HepG2 (cell line): ENCODE measurements around the gene SAA4. TPM values are rescaled to one million over a fixed set of nuclear protein-coding genes. Genes with fewer than 3 reads are reported as not detected.

Source experiments
- ATAC-seq: fragments of 200-7000 bp; cut with Tn5 transposase; 3 replicates; pipeline ENCODE4 v1.9.1; 2020; ENCODE audit warnings: mild to moderate bottlenecking, moderate library complexity
- BruUV-seq: library from RNA; stranded (reverse); fragments of 400-500 nt; replicated peaks from 2 replicates; lab custom pipeline; 2021; lab: Mats Ljungman, UMichigan
- CTCF ChIA-PET: fragments of 300-600 bp; formaldehyde crosslinking; extraction: SDS; loops from one replicate; lab custom pipeline; 2021; ENCODE audit warnings: low total read pairs, inconsistent platforms, low intra/inter-chr PET ratio; lab: Yijun Ruan, JAX
- POLR2A ChIA-PET: fragments of 350-600 bp; sonication (Branson Sonifier 250); formaldehyde crosslinking; loops from one replicate; lab custom pipeline; 2020; ENCODE audit warnings: antibody characterized with exemption, inconsistent platforms; lab: Yijun Ruan, JAX
- DNase-seq: peaks from one replicate; pipeline ENCODE4 v3.0.0-alpha.2; 2015; ENCODE audit warnings: low spot score
- FAIRE-seq: peaks from 3 replicates; lab custom pipeline; 2011; peaks lifted over from hg19 to GRCh38; lab: Jason Lieb, UNC
- H2AFZ ChIP-seq: one replicate; pipeline ENCODE4 v1.6.1; 2011; ENCODE audit warnings: low read length, inconsistent platforms
- H3K27ac ChIP-seq: fragments of 300-600 bp; 3 replicates; pipeline ENCODE4 v1.8.0; 2011; ENCODE audit warnings: mixed run types, mild to moderate bottlenecking, mixed read lengths, low read length, inconsistent platforms; ENCODE audit not compliant: insufficient read depth; ENCODE audit errors: extremely low read length
- H3K27me3 ChIP-seq, 2 experiments: fragments of 200-600 bp in 1 of 2; 2 replicates in 1 of 2; 3 replicates in 1 of 2; pipeline versions ENCODE4 v1.6.0 to v1.8.0; 2011; ENCODE audit warnings: low read length in 2 of 2, mild to moderate bottlenecking in 2 of 2, moderate library complexity in 2 of 2, inconsistent platforms in 1 of 2; ENCODE audit not compliant: insufficient read depth in 2 of 2, control insufficient read depth in 1 of 2
- H3K36me3 ChIP-seq, 2 experiments: fragments of 200-600 bp in 1 of 2; replicated peaks in 1 of 2; 2 replicates in 1 of 2; 3 replicates in 1 of 2; pipeline versions ENCODE4 v1.5.1 to v1.8.0; 2011; ENCODE audit warnings: low read length in 2 of 2, inconsistent platforms in 1 of 2; ENCODE audit not compliant: insufficient read depth in 2 of 2, control insufficient read depth in 1 of 2
- H3K4me1 ChIP-seq: 2 replicates; pipeline ENCODE4 v1.5.1; 2012; ENCODE audit warnings: low read length, inconsistent platforms; ENCODE audit not compliant: insufficient read depth
- H3K4me2 ChIP-seq: 2 replicates; pipeline ENCODE4 v1.6.0; 2011; ENCODE audit warnings: low read depth, low read length, inconsistent platforms
- H3K4me3 ChIP-seq, 3 experiments: fragments of 200-600 bp in 1 of 3; sonication (generic), shearing (Covaris generic) in 1 of 3; replicated peaks in 1 of 3; 2 replicates each; pipeline ENCODE4 v1.5.1; 2011 to 2016; ENCODE audit warnings: low read length in 3 of 3, inconsistent platforms in 2 of 3, low read depth in 2 of 3, mild to moderate bottlenecking in 2 of 3, control low read depth in 1 of 3, mixed read lengths in 1 of 3; ENCODE audit not compliant: insufficient read depth in 1 of 3
- H3K79me2 ChIP-seq: one replicate; pipeline ENCODE4 v1.6.1; 2011; ENCODE audit warnings: low read length, inconsistent platforms; ENCODE audit not compliant: insufficient read depth
- H3K9ac ChIP-seq: 2 replicates; pipeline ENCODE4 v1.6.0; 2011; ENCODE audit warnings: mild to moderate bottlenecking, low read depth, low read length, inconsistent platforms; ENCODE audit not compliant: insufficient read depth
- H3K9me3 ChIP-seq: 2 replicates; pipeline ENCODE4 v1.5.1; 2012; ENCODE audit warnings: mild to moderate bottlenecking, low read length
- H4K20me1 ChIP-seq: 2 replicates; pipeline ENCODE4 v1.6.0; 2011; ENCODE audit warnings: inconsistent platforms, mild to moderate bottlenecking, low read length, moderate library complexity; ENCODE audit not compliant: insufficient read depth
- CREM ChIP-seq, 2 experiments: sonication (generic) in 1 of 2; formaldehyde crosslinking in 1 of 2; IDR thresholded peaks; 2 replicates each; pipeline versions ENCODE4 v1.4.0 to v1.6.1; 2016 to 2020; ENCODE audit warnings: antibody characterized with exemption in 1 of 2, mild to moderate bottlenecking in 1 of 2, missing genetic modification reagents in 1 of 2
- DMAP1 ChIP-seq: IDR thresholded peaks from 2 replicates; pipeline ENCODE4 v1.6.1; 2016
- HMGXB3 ChIP-seq: sonication (generic); formaldehyde crosslinking; IDR thresholded peaks from 2 replicates; pipeline ENCODE4 v1.4.0; 2020; ENCODE audit warnings: missing genetic modification reagents, borderline replicate concordance
- TARDBP ChIP-seq: sonication (generic); formaldehyde crosslinking; IDR thresholded peaks from 2 replicates; pipeline ENCODE4 v1.8.0; 2022; ENCODE audit warnings: mild to moderate bottlenecking, missing genetic modification reagents
- ZMYM2 ChIP-seq: sonication (generic); formaldehyde crosslinking; IDR thresholded peaks from 2 replicates; pipeline ENCODE4 v1.8.0; 2022; ENCODE audit warnings: mild to moderate bottlenecking, missing genetic modification reagents
- ZNF124 ChIP-seq: sonication (generic); formaldehyde crosslinking; IDR thresholded peaks from 2 replicates; pipeline ENCODE4 v1.4.0; 2020; ENCODE audit warnings: missing genetic modification reagents
- ZNF232 ChIP-seq: sonication (generic); formaldehyde crosslinking; IDR thresholded peaks from 2 replicates; pipeline ENCODE4 v1.4.0; 2020; ENCODE audit warnings: missing genetic modification reagents, borderline replicate concordance
- ZNF510 ChIP-seq: sonication (generic); formaldehyde crosslinking; IDR thresholded peaks from 2 replicates; pipeline ENCODE4 v1.4.0; 2020; ENCODE audit warnings: low read depth, mild to moderate bottlenecking, missing genetic modification reagents
- ZNF660 ChIP-seq: sonication (generic); formaldehyde crosslinking; IDR thresholded peaks from 2 replicates; pipeline ENCODE4 v1.5.1; 2020; ENCODE audit warnings: mild to moderate bottlenecking, low read depth, missing genetic modification reagents, borderline replicate concordance
- WGBS: methylation state at CpG from one replicate; pipeline ENCODE4 v1.1.6; 2017; ENCODE audit warnings: low lambda C conversion rate; 5-methylcytosine and 5-hydroxymethylcytosine counted together
- in situ Hi-C: cut with HindIII; loops from 2 replicates; pipeline ENCODE4 v1.10.0; 2017; ENCODE audit warnings: low pct_unique_long_range_greater_than_20kb; ENCODE audit not compliant: extremely low pct_ligation_motif_present
- intact Hi-C: fragments of 100-400 bp; cut with micrococcal nuclease; formaldehyde crosslinking; loops from one replicate; pipeline ENCODE4 v1.10.0; 2022; ENCODE audit not compliant: unreplicated experiment
- polyA plus RNA-seq, 8 experiments: library from polyadenylated mRNA; depleted of rRNA in 3 of 8; stranded (reverse) in 7 of 8; unstranded in 1 of 8; fragments of >200 nt; fragmentation: Illumina TruSeq in 4 of 8; extraction: Trizol in 4 of 8; gene quantifications; 2 replicates each; pipeline versions ENCODE4 v1.2.1 to v1.2.3, GENCODE V29; 2011 to 2016; ENCODE audit warnings: low read depth in 4 of 8, missing spikeins in 1 of 8, mixed read lengths in 1 of 8; ENCODE audit not compliant: insufficient read depth in 1 of 8
- total RNA-seq, 5 experiments: library from RNA; depleted of rRNA; stranded (reverse); fragments of >200 nt; fragmentation: Illumina TruSeq; extraction: Trizol; gene quantifications; 2 replicates each; pipeline ENCODE4 v1.2.3, GENCODE V29; 2016; ENCODE audit warnings: low read depth in 1 of 5

SAA4 gene
- total and polyA plus RNA-seq, 2 of the 13 experiments (the other 11 are each of a cell fraction or from before 2014, with no cell fraction given), result 53.4 to 253 TPM

DNA sequence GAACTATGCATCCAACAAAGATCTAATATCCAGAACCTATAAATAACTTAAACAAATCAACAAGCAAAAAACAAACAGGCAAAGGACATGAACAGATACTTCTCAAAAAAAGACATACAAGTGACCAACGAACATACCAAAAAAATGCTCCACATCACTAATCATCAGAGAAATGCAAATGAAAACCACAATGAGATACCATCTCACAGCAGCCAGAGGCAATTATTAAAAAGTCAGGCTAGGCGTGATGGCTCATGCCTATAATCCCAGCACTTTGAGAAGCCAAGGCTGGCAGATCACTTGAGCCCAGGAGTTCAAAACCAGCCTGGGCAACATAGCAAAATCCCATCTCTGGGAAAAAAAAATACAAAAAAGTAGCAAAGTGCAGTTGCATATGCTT, 10.7 kb downstream of the SAA4 start:
- ChIA-PET CTCF (no interaction called here), POLR2A (interaction anchor here (1.5 to 2.7 kb wide), 2 partner anchors 9 to 10 kb away, joined by 3 to 37 read pairs; partner anchors contain the start of gene SAA4)
- no peak for DNase-seq
- no peaks in the 10 kb centered on the region for H3K79me2 ChIP-seq
- no peak for FAIRE-seq
- 99% methylated on average over 2 of the region's 2 CpGs for WGBS
- peaks cover 73% of the 10 kb centered on the region for H3K4me1 ChIP-seq
- no peak overlapping the region for H3K4me3 ChIP-seq
- H3K9ac ChIP-seq, result no peak overlapping the region
- no peaks in the 10 kb centered on the region for H3K27me3 ChIP-seq
- no peak overlapping the region for H3K27ac ChIP-seq
- no peaks in the 10 kb centered on the region for H3K36me3 ChIP-seq
- intact Hi-C loops, result no loop called here
- no peak overlapping the region for H3K4me2 ChIP-seq
- no peaks in the 10 kb centered on the region for H3K9me3 ChIP-seq
- no TSS peak for BruUV-seq
- no peak overlapping the region for H2AFZ ChIP-seq
- H4K20me1 ChIP-seq, result no peaks in the 10 kb centered on the region
- no peak for ATAC-seq
- in situ Hi-C loops, result no loop called here
- TF ChIP-seq HMGXB3 (no peak), ZNF660 (no peak), ZMYM2 (CRISPR knock-in tag) (no peak), ZNF124 (CRISPR knock-in tag) (no peak), CREM (IDR thresholded peaks at IDR 0.05) (no peak), CREM (CRISPR knock-in tag; IDR thresholded peaks at IDR 0.05) (no peak), TARDBP (no peak), ZNF510 (CRISPR knock-in tag) (no peak), DMAP1 (CRISPR knock-in tag) (no peak), ZNF232 (CRISPR knock-in tag) (no peak)
- TF ChIP-seq, all 625 proteins: peak for 0
